Natural killer cell (primary cell): ENCODE data around the gene PPP2R2D. TPM values are rescaled to one million over a fixed set of nuclear protein-coding genes. Genes with fewer than 3 reads are reported as not detected.
A peak's percentile ranks its signal among the peaks of the same experiment; 100 is the strongest.

Experiments
- ATAC-seq, 3 donors: fragments of 150-1000 bp in 2 of 3; fragments of 200-7000 bp in 1 of 3; cut with Tn5 transposase; 1 replicate in 1 of 3; 2 replicates in 2 of 3; pipeline ENCODE4 v1.10.0; 2021; ENCODE audit warnings: mild to moderate bottlenecking in 2 of 3, moderate library complexity in 2 of 3
- DNase-seq, 2 donors: peaks; one replicate each; pipeline versions ENCODE4 v3.0.0 to v3.0.0-alpha.2; 2013 to 2021; ENCODE audit warnings: mixed read lengths in 1 of 2
- H3K27ac ChIP-seq: one replicate; pipeline ENCODE4 v1.5.1; 2013; ENCODE audit warnings: mild to moderate bottlenecking, low read length
- H3K27me3 ChIP-seq: one replicate; pipeline ENCODE4 v1.6.1; 2013; ENCODE audit warnings: low read length; ENCODE audit not compliant: control insufficient read depth, insufficient read depth
- H3K36me3 ChIP-seq: one replicate; pipeline ENCODE4 v1.6.1; 2013; ENCODE audit warnings: low read length; ENCODE audit not compliant: control insufficient read depth, insufficient read depth
- H3K4me1 ChIP-seq: one replicate; pipeline ENCODE4 v1.6.1; 2013; ENCODE audit warnings: low read length; ENCODE audit not compliant: control insufficient read depth, insufficient read depth
- H3K4me3 ChIP-seq: one replicate; pipeline ENCODE4 v1.5.1; 2013; ENCODE audit warnings: low read length
- H3K9me3 ChIP-seq: one replicate; pipeline ENCODE4 v1.6.1; 2013; ENCODE audit warnings: low read length; ENCODE audit not compliant: control insufficient read depth, insufficient read depth
- H3K27ac Mint-ChIP-seq, 2 donors: one replicate each; pipeline ENCODE4 v1.8.0; 2022; ENCODE audit warnings: mild to moderate bottlenecking in 2 of 2, mixed read lengths in 2 of 2, moderate library complexity in 1 of 2
- H3K27me3 Mint-ChIP-seq, 2 donors: one replicate each; pipeline ENCODE4 v1.8.0; 2022; ENCODE audit warnings: low read depth in 2 of 2, mixed read lengths in 2 of 2
- H3K36me3 Mint-ChIP-seq: one replicate; pipeline ENCODE4 v1.8.0; 2022; ENCODE audit warnings: mixed read lengths
- H3K4me1 Mint-ChIP-seq, 2 donors: one replicate each; pipeline ENCODE4 v1.8.0; 2022; ENCODE audit warnings: mixed read lengths in 2 of 2
- H3K4me3 Mint-ChIP-seq: one replicate; pipeline ENCODE4 v1.8.0; 2022; ENCODE audit warnings: mild to moderate bottlenecking, moderate library complexity, mixed read lengths
- H3K9me3 Mint-ChIP-seq, 2 donors: one replicate each; pipeline ENCODE4 v1.8.0; 2022; ENCODE audit warnings: mixed read lengths in 2 of 2
- CTCF ChIP-seq: fragments of 200-600 bp; IDR thresholded peaks from one replicate; pipeline ENCODE4 v1.8.0; 2022; ENCODE audit warnings: antibody characterized with exemption
- WGBS: methylation state at CpG from one replicate; pipeline ENCODE4 v1.1.7; 2013; ENCODE audit warnings: missing lambda C conversion rate; ENCODE audit not compliant: insufficient coverage; 5-methylcytosine and 5-hydroxymethylcytosine counted together
- intact Hi-C: fragments of 100-400 bp; cut with micrococcal nuclease; formaldehyde crosslinking; loops from one replicate; pipeline ENCODE4 v1.14.2; 2022
- total RNA-seq, 4 donors: library from RNA; stranded (reverse); fragments of 120-200 nt in 1 of 4; gene quantifications; one replicate each; pipeline versions ENCODE4 v1.2.3 to v1.2.4, GENCODE V29; 2013 to 2022

The PPP2R2D gene
- total RNA-seq, 3 donors from 2014 or later (not counting 1 experiment from before 2014, with no cell fraction given), result 28.6 to 39.8 (median 35.8) TPM

DNA sequence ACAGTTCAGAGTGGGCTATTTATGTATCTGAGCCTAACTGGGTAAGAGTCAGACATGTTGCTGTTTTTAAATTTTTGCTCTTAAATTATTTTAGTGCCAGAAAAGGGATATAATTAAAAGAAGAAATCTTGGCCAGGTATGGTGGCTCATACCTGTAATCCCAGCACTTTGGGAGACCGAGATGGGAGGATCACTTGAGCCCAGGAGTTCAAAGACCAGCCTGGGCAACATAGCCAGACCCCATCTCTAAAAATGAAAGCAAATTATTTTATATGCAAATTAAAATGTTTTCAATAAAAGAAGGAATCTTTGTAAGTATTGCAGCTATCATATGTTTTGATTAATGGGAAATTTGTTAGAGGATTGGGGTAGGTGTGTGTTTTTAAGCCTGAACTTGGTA, 41.6 kb downstream of the PPP2R2D start:
- ATAC-seq (no peak), DNase-seq (no peak)
- Histone ChIP-seq H3K9me3 (no peaks in the 10 kb centered on the region), H3K27ac (no peak overlapping the region), H3K27me3 (no peaks in the 10 kb centered on the region), H3K4me3 (no peak overlapping the region), H3K36me3 (peaks cover 52% of the 10 kb centered on the region), H3K4me1 (no peaks in the 10 kb centered on the region)
- 100% methylated on average over 1 of the region's 1 CpG for WGBS
- peaks cover 15% of the 10 kb centered on the region for H3K36me3 Mint-ChIP-seq
- no peak for TF ChIP-seq CTCF
- H3K4me1 Mint-ChIP-seq, result peaks cover 8 to 10% of the 10 kb centered on the region in 2 donors
- intact Hi-C loops, result no loop called here
- H3K27ac Mint-ChIP-seq, result peak overlapping the region in 1 of 2 donors; percentile 53
- no peak overlapping the region for H3K4me3 Mint-ChIP-seq
- no peaks in the 10 kb centered on the region for H3K27me3 Mint-ChIP-seq
- no peaks in the 10 kb centered on the region for H3K9me3 Mint-ChIP-seq

DNA sequence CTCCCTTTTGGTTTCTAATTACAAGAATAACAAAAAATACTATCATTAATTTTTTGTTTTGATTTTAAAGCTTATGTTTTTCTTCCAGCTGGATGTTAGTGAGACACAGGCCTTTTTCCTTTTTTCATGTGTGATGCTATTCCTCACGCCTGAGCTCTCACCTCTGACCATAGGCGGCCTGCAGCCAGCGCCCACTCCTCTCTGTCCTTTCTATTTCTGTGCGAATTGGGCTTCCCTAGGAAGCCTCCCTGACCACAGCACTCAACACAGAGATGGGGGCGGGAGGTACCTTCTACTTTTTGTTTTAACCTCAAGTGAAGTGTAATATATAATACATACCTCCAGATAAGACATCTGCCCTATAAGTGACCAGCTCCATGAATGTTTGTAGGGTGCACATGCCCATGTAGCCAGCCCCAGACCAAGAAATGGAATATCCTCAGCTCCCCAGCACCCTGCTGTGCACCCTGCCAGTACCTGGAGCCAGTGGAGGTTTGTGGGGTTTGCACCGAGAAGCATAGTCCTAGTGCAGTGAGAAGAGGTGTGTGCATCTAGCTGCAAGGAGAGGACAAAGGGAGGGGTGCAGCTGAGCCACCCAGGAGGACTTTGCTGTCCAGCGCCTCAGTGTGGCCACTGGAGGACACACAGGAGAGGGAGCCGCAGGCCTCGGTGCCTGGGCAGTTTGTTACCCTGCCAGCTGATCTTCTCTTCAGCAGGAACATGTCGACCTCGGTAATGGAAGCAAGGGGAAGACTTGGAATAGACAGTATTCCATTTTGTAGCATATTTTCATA, 42.4 kb downstream of the PPP2R2D start:
- Mint-ChIP-seq H3K36me3 (peaks cover 23% of the 10 kb centered on the region), H3K27ac (peak overlapping the region; percentile 25 to 53), H3K27me3 (no peaks in the 10 kb centered on the region), H3K4me3 (no peak overlapping the region), H3K9me3 (no peaks in the 10 kb centered on the region), H3K4me1 (peaks cover 8 to 10% of the 10 kb centered on the region in 2 donors)
- 75% methylated on average over 10 of the region's 11 CpGs for WGBS
- H3K27ac ChIP-seq, result no peak overlapping the region
- H3K36me3 ChIP-seq, result peaks cover 55% of the 10 kb centered on the region
- no peak overlapping the region for H3K4me3 ChIP-seq
- no peaks in the 10 kb centered on the region for H3K4me1 ChIP-seq
- DNase-seq (peak in 1 of 2 donors; percentile 48), ATAC-seq (peak; percentile 60 to 76 (median 73))
- peak; percentile 35 for TF ChIP-seq CTCF
- no peaks in the 10 kb centered on the region for H3K9me3 ChIP-seq
- intact Hi-C loops, result loop anchor here (1.0 kb wide), 1 partner anchor 58 kb away; no protein-coding TSS in a partner anchor
- no peaks in the 10 kb centered on the region for H3K27me3 ChIP-seq

- Mint-ChIP-seq H3K27me3 (no peaks in the 10 kb centered on the region), H3K36me3 (peaks cover 23% of the 10 kb centered on the region), H3K4me3 (no peak overlapping the region), H3K27ac (no peak overlapping the region), H3K4me1 (peaks cover 8 to 10% of the 10 kb centered on the region in 2 donors), H3K9me3 (no peaks in the 10 kb centered on the region)
- intact Hi-C loops, result no loop called here
- DNase-seq, result no peak
- WGBS, result 98% methylated on average over 4 of the region's 4 CpGs
- H3K9me3 ChIP-seq, result no peaks in the 10 kb centered on the region
- H3K4me3 ChIP-seq, result no peak overlapping the region
- H3K27me3 ChIP-seq, result no peaks in the 10 kb centered on the region
- H3K36me3 ChIP-seq, result peaks cover 58% of the 10 kb centered on the region
- ATAC-seq, result no peak
- no peak for TF ChIP-seq CTCF
- H3K27ac ChIP-seq, result no peak overlapping the region
- H3K4me1 ChIP-seq, result no peaks in the 10 kb centered on the region
Measured at GRCh38 chr10:131944412-131944811, 43.6 kb downstream of the PPP2R2D start.
